Stimulated activated CD8-positive, alpha-beta memory T cell treated with anti-CD3 and anti-CD28 coated beads, Interleukin-12 subunit alpha, Interleukin-12 subunit beta, amount 100 ng/mL, for 4 hours (primary cell): ENCODE data around the gene BCAS1.
"Not testable (repeated sequence)": the region's sequence is repeated elsewhere in the genome, so short reads cannot be mapped to it uniquely, and the experiment has no call there.

Experiments
- DNase-seq: peaks from one replicate; pipeline ENCODE4 v3.0.0-alpha.2; 2020; ENCODE audit warnings: low read depth

BCAS1 gene

GRCh38 chr20:54014293-54014926 is 56.0 kb downstream of the BCAS1 start:
- no peak for DNase-seq

GRCh38 chr20:54013471-54013870 is 56.9 kb downstream of the BCAS1 start:
- DNase-seq, result no peak

GRCh38 chr20:54011346-54011745 is 59.0 kb downstream of the BCAS1 start:
- no peak for DNase-seq

GRCh38 chr20:54006216-54006615 is 64.2 kb downstream of the BCAS1 start:
- not testable (repeated sequence) for DNase-seq

GRCh38 chr20:54005524-54005923 is 64.9 kb downstream of the BCAS1 start:
- DNase-seq, result no peak

GRCh38 chr20:54004445-54004844 is 65.9 kb downstream of the BCAS1 start:
- no peak for DNase-seq

- no peak for DNase-seq
These were observed 67.7 kb downstream of the BCAS1 start for GRCh38 chr20:54002741-54003140.

- DNase-seq, result no peak
These were observed 68.3 kb downstream of the BCAS1 start for GRCh38 chr20:54002056-54002575.

- no peak for DNase-seq
These were observed 69.5 kb downstream of the BCAS1 start for GRCh38 chr20:54000914-54001313.

GRCh38 chr20:54000262-54000661 is 70.1 kb downstream of the BCAS1 start:
- DNase-seq, result no peak

- no peak for DNase-seq
These were observed 71.3 kb downstream of the BCAS1 start for GRCh38 chr20:53999077-53999476.

- no peak for DNase-seq
These were observed 73.6 kb downstream of the BCAS1 start for GRCh38 chr20:53996584-53997486.

- no peak for DNase-seq
These were observed 74.4 kb downstream of the BCAS1 start for GRCh38 chr20:53995949-53996348.

- no peak for DNase-seq
These were observed 76.3 kb downstream of the BCAS1 start for GRCh38 chr20:53994088-53994487.

GRCh38 chr20:53993310-53993709 is 77.1 kb downstream of the BCAS1 start:
- DNase-seq, result no peak

- no peak for DNase-seq
These were observed 79.5 kb downstream of the BCAS1 start for GRCh38 chr20:53990768-53991450.

GRCh38 chr20:53990003-53990402 is 80.4 kb downstream of the BCAS1 start:
- DNase-seq, result no peak

GRCh38 chr20:53989401-53989800 is 81.0 kb downstream of the BCAS1 start:
- DNase-seq, result no peak

GRCh38 chr20:53986037-53986650 is 84.2 kb downstream of the BCAS1 start:
- no peak for DNase-seq

- no peak for DNase-seq
These were observed 85.3 kb downstream of the BCAS1 start for GRCh38 chr20:53985150-53985518.

- no peak for DNase-seq
These were observed 85.8 kb downstream of the BCAS1 start for GRCh38 chr20:53984356-53985149.
